ENCODE results near the gene TEX14. TPM values are rescaled to one million over a fixed set of nuclear protein-coding genes. Genes with fewer than 3 reads are reported as not detected.

The TEX14 gene
- total RNA-seq, 1 donor from 2014 or later, result 0.05 TPM

DNA sequence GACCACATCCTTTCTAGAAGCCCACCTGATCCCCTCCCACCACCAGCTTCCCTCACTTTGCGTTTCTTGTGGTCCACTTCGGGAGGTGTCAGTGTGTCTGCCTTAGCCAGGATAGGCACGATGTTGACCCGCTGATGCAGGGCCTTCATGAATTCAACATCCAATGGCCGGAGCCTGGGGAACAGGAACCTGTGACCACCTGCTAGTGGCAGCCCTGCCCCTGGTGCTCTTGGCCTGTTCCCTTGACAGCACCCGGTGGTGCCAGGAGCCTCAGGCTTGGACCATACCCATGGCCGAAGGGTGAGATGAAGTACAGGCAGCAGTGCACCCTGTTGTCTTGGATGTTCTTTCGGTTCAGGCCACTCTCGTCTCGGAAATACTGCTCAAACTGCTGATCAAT is 170.2 kb downstream of the TEX14 start:
- H3K9me3 Mint-ChIP-seq (ENCODE audit: low read depth), result no peaks in the 10 kb centered on the region
- H3K36me3 Mint-ChIP-seq (ENCODE audit: low read depth), result no peaks in the 10 kb centered on the region
- H3K27ac Mint-ChIP-seq (ENCODE audit: unreplicated experiment), result no peak overlapping the region
- TF ChIP-seq CTCF (IDR thresholded peaks at IDR 0.05), result no peak
- H3K4me1 Mint-ChIP-seq (ENCODE audit: low read depth), result peaks cover 71% of the 10 kb centered on the region
- no peak overlapping the region for H3K4me3 Mint-ChIP-seq (ENCODE audit: unreplicated experiment)
- H3K27me3 Mint-ChIP-seq (ENCODE audit: low read depth), result no peaks in the 10 kb centered on the region
- DNase-seq (ENCODE audit: low spot score), result no peak

DNA sequence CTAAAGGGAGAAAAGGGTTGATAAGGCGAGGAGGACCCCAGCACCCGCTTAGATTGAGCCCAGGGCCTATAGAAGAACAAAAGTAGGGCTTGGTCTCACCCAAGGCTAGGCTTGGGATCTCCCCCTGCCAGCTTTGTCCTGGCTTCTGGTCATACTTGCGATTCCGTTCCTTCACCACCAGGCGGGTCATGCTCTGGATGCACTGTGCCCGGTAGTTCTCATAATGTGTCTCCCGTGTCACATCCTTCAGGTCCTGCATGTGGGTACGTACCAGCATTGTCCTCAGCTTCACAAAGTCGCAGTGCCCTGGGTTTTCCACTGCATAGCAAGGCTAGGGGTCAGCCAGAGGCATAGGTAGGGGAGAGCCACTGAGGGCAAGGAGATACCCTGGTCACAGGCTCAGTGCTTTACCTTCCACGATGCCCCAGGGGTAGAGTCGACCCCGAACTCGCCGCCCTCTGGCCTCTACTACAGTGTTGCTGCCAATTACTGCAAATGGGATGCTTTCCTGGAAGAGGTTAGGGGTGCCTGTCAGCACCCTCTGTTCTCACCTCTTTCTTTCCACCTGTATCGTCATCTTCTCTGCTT is 170.9 kb downstream of the TEX14 start:
- DNase-seq (ENCODE audit: low spot score), result no peak
- no peaks in the 10 kb centered on the region for H3K36me3 Mint-ChIP-seq (ENCODE audit: low read depth)
- no peaks in the 10 kb centered on the region for H3K27me3 Mint-ChIP-seq (ENCODE audit: low read depth)
- TF ChIP-seq CTCF (IDR thresholded peaks at IDR 0.05), result peak; percentile 73
- no peak overlapping the region for H3K4me3 Mint-ChIP-seq (ENCODE audit: unreplicated experiment)
- H3K9me3 Mint-ChIP-seq (ENCODE audit: low read depth), result no peaks in the 10 kb centered on the region
- peaks cover 71% of the 10 kb centered on the region for H3K4me1 Mint-ChIP-seq (ENCODE audit: low read depth)
- no peak overlapping the region for H3K27ac Mint-ChIP-seq (ENCODE audit: unreplicated experiment)

- DNase-seq (ENCODE audit: low spot score), result peak; percentile 100
- no peaks in the 10 kb centered on the region for H3K9me3 Mint-ChIP-seq (ENCODE audit: low read depth)
- peaks cover 62% of the 10 kb centered on the region for H3K4me1 Mint-ChIP-seq (ENCODE audit: low read depth)
- no peaks in the 10 kb centered on the region for H3K27me3 Mint-ChIP-seq (ENCODE audit: low read depth)
- peak overlapping the region; percentile 99 for H3K27ac Mint-ChIP-seq (ENCODE audit: unreplicated experiment)
- H3K4me3 Mint-ChIP-seq (ENCODE audit: unreplicated experiment), result peak overlapping the region; percentile 94
- H3K36me3 Mint-ChIP-seq (ENCODE audit: low read depth), result no peaks in the 10 kb centered on the region
- TF ChIP-seq CTCF (IDR thresholded peaks at IDR 0.05), result no peak
Measured at GRCh38 chr17:58517928-58518609, 173.8 kb downstream of the TEX14 start.

- H3K4me3 Mint-ChIP-seq (ENCODE audit: unreplicated experiment), result peak overlapping the region; percentile 94
- H3K4me1 Mint-ChIP-seq (ENCODE audit: low read depth), result peaks cover 61% of the 10 kb centered on the region
- H3K27me3 Mint-ChIP-seq (ENCODE audit: low read depth), result no peaks in the 10 kb centered on the region
- TF ChIP-seq CTCF (IDR thresholded peaks at IDR 0.05), result no peak
- H3K27ac Mint-ChIP-seq (ENCODE audit: unreplicated experiment), result peak overlapping the region; percentile 99
- no peak for DNase-seq (ENCODE audit: low spot score)
- H3K36me3 Mint-ChIP-seq (ENCODE audit: low read depth), result no peaks in the 10 kb centered on the region
- H3K9me3 Mint-ChIP-seq (ENCODE audit: low read depth), result no peaks in the 10 kb centered on the region
Measured at GRCh38 chr17:58517378-58517927, 174.4 kb downstream of the TEX14 start.

DNA sequence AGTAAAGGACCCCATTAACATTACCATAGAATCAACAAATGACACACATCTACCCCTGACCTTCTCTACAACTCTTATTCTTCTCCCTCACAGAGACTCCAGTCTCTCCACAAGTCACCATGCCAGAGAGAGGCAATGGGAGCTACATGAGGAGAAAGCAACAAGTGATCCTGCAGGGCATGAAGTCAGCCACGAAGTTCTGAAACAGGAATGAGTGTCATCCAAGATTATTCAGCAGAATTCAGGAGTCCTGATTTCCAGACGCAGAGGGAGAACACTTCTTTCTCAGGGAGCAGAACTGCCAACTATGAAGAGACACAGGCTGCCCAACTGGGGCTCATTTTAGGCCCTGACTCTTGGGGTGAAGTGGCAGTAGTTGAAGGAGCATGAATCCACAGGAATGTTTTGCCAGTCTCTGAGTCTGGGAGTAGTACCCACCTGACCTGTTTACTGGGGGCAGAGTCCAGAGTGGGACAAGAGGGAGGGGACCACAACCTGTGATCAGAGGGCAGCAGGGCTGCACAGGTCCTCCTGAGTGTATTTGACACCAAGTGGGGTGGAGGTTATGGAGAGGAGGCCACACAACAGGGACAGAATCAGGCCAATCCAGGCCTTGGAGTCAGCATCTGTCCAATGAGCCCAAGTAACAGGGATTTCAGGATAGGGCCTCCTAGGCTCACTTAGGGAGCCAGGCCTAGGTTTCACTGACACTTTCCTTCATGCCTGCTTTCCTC is 175.0 kb downstream of the TEX14 start:
- H3K27me3 Mint-ChIP-seq (ENCODE audit: low read depth), result no peaks in the 10 kb centered on the region
- H3K36me3 Mint-ChIP-seq (ENCODE audit: low read depth), result no peaks in the 10 kb centered on the region
- peak overlapping the region; percentile 99 for H3K27ac Mint-ChIP-seq (ENCODE audit: unreplicated experiment)
- H3K4me3 Mint-ChIP-seq (ENCODE audit: unreplicated experiment), result peak overlapping the region; percentile 94
- no peak for TF ChIP-seq CTCF (IDR thresholded peaks at IDR 0.05)
- no peaks in the 10 kb centered on the region for H3K9me3 Mint-ChIP-seq (ENCODE audit: low read depth)
- peaks cover 56% of the 10 kb centered on the region for H3K4me1 Mint-ChIP-seq (ENCODE audit: low read depth)
- DNase-seq (ENCODE audit: low spot score), result no peak
